SK-N-SH treated with all-trans-retinoic acid at 6 μM for 48 hours (cell line): ENCODE measurements around the gene OR51E2.

Experiments
- ARNTL ChIP-seq: fragments of 450-650 bp; formaldehyde crosslinking; IDR thresholded peaks from 2 replicates; pipeline ENCODE4 v1.5.0; 2020; ENCODE audit warnings: low read depth, mild to moderate bottlenecking, moderate library complexity, borderline replicate concordance
- CREB5 ChIP-seq: fragments of 250-450 bp; sonication (Bioruptor Pico); IDR thresholded peaks from 2 replicates; pipeline ENCODE4 v1.5.1; 2020; ENCODE audit warnings: low read depth, mild to moderate bottlenecking, moderate library complexity
- ISL1 ChIP-seq: fragments of 250-450 bp; sonication (Bioruptor Pico); IDR thresholded peaks from 2 replicates; pipeline ENCODE4 v2.1.2; 2022; ENCODE audit warnings: mild to moderate bottlenecking, moderate library complexity
- OSR1 ChIP-seq: fragments of 250-450 bp; sonication (Bioruptor Pico); IDR thresholded peaks from 2 replicates; pipeline ENCODE4 v1.8.0; 2022; ENCODE audit warnings: moderate library complexity, mild to moderate bottlenecking, inconsistent platforms
- TSHZ2 ChIP-seq: fragments of 250-450 bp; sonication (Bioruptor Pico); IDR thresholded peaks from 2 replicates; pipeline ENCODE4 v1.5.0; 2020; ENCODE audit warnings: mild to moderate bottlenecking, moderate library complexity
- ZFP30 ChIP-seq: fragments of 450-650 bp; formaldehyde crosslinking; IDR thresholded peaks from 2 replicates; pipeline ENCODE4 v1.5.0; 2022; ENCODE audit warnings: mild to moderate bottlenecking, moderate library complexity

- TF ChIP-seq ARNTL (CRISPR knock-in tag), result no peak
- TF ChIP-seq ZFP30 (CRISPR knock-in tag), result no peak
- no peak for TF ChIP-seq OSR1 (CRISPR knock-in tag)
- TF ChIP-seq CREB5 (CRISPR knock-in tag), result no peak
- no peak for TF ChIP-seq ISL1 (CRISPR knock-in tag)
- no peak for TF ChIP-seq TSHZ2 (CRISPR knock-in tag)
Measured at GRCh38 chr11:4643682-4644081, 54.0 kb downstream of the OR51E2 start, which contains the start of gene OR51E1.
